Fibroblast of skin of abdomen (primary cell): Measurements from ENCODE around the gene ITGB7.

Experiments
- DNase-seq: peaks from one replicate; pipeline ENCODE4 v3.0.0-alpha.2; 2013

ITGB7 gene

DNA sequence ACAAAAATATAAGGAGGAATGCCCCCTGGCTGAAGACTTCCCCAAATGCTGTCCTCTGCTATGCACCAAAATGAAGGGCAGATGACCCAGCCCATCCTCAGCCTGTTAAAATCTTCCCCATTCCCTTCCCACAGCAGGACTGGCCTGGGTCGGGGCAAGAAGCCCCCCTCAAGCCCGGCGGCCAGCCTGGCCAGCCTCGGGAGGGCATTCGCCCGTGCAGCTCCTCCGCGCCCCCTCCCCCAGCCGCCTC, 24.5 kb upstream of the ITGB7 start:
- no peak for DNase-seq

DNA sequence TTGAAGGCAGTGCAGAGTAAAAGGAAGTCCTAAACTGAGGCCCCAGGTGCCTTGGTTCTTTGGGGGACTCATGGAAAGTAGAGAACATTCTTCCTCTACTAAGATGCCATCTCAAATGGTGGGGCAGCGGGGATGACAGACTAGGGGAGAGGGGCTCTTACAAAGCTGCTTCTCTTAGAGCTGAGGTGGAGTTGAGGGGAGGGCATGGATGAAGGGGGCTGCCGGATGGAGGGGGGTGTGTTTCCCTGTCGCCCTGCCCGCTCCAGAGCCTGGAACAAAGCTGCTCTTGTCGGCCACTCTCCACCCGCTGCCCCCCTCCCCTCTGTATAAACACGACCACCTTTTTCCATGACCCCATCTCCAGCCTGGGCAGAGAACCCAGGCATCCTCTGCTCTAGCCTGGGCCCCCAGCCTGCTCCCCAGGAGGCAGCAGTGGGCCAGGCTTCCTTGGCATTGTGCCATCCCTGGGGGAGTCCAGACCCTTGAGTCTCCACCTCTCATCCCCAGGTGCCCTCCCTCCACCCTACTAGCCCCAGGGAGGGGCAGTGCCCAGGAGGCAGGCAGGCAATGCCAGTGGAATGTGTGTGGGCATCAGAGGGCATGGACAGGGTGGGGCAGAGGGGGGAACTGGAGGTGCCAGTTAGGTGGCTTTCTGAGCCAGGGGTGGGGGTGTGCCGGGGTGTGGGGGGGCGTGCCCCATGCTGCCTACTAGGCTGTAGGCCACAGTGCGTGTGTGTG, 23.2 kb upstream of the ITGB7 start:
- DNase-seq = no peak

DNA sequence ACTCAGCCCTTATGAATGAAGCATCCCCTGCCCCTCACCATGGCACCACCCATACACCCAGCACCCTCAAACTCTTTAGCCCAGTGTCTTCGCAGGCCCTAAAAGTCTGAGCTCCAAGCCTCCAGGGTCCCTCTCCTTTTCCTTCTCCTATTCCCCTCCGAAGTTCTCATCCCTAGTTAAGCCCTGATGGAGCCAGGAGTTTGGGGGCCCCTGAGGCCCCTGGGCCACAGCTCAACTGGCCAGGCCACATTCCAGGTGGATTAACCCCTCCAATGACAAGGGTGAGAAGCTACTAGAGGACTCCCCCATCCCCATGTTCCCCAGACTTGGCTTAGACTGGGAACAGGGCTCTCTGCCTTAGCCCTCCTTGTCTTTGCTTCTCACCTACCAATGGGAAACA, 22.4 kb upstream of the ITGB7 start:
- no peak for DNase-seq

DNA sequence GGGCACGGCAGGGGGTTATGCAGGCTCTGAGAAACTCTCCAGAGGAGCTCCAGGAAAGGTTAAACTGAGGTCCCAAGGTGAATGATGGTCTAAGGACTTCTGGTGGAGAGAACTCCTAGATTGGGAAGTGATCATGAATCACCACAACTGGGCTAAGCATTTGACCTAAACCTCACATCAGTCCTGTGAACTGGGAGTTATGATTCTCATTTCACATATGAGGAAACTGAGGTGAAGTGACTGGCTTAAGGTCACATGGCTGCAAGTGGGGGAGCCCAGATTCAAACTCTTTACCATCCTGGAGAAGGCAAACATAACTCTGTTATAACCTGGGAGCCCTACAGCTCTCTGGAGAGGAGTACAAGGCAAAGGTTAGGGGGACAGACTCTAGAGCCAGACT, 20.8 kb upstream of the ITGB7 start:
- no peak for DNase-seq

DNA sequence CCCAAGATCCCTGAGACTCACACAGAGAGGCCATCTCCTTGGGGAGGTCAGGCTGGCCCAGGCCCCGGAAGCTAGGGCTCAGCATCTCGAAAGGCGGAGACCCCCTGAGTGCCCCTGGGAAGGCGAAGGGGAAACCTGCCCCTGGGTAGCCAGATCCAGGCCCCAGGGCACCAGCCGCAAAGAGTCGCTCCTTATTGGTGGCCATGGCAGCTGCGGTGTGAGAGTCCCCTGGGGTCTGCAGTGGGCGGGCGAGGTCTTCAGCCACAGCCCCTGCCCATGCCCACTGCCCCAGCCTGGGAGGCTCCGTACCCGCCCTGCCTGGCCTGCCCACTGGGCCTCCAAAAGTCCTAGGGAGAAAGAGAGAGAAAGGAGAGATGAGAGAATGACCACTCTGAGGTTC, 20.3 kb upstream of the ITGB7 start:
- no peak for DNase-seq

DNA sequence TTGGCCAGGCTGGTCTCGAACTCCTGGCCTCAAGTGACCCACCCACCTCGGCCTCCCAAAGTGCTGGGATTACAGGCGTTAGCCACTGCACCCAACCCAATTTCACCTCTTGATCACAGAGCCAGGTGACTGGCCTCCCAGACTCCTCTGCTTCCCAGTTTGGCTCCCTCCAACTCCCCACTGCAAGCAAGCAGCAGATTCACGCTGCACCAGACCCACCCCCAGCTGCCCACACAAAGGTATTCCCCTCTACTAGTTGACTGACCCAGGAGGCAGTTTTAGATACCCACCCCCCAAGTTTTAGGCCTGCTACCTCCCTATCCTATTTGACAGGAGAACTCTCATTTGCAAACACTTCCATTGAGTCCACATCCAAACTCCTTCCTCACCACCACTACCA, 19.8 kb upstream of the ITGB7 start:
- DNase-seq = no peak

DNA sequence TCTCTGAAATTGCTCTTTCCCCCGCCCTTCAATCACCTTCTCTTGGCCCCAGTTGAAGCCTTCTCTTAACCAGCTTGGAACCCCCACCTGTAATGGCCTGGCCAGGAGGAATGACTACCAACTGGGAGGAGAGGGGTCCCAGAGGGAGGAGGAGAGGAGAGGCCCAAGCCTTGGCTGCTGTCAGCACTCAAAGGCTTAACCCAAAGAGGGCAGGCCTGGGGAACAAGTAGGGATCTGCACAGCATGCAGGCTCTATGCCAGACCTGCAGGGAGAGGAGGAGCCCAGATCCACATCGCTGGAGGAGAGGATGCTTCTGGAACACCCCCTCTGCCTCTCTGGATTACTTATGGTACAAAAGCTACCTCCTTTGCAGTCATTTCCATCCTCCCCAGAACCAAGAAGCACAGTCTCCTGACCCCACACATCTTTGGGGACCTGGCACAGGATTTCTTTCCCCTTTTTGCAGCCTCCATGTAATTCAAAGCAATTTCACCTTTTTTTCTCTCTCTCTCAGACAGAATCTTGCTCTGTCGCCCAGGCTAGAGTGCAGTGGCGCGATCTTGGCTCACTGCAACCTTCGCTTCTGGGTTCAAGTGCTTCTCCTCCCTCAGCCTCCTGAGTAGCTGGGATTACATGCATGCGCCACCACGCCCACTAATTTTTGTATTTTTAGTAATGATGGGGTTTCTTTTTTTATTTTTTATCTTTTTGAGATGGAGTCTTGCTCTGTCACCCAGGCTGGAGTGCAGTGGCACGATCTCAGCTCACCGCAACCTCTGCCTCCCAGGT, 18.8 kb upstream of the ITGB7 start:
- DNase-seq = no peak

DNA sequence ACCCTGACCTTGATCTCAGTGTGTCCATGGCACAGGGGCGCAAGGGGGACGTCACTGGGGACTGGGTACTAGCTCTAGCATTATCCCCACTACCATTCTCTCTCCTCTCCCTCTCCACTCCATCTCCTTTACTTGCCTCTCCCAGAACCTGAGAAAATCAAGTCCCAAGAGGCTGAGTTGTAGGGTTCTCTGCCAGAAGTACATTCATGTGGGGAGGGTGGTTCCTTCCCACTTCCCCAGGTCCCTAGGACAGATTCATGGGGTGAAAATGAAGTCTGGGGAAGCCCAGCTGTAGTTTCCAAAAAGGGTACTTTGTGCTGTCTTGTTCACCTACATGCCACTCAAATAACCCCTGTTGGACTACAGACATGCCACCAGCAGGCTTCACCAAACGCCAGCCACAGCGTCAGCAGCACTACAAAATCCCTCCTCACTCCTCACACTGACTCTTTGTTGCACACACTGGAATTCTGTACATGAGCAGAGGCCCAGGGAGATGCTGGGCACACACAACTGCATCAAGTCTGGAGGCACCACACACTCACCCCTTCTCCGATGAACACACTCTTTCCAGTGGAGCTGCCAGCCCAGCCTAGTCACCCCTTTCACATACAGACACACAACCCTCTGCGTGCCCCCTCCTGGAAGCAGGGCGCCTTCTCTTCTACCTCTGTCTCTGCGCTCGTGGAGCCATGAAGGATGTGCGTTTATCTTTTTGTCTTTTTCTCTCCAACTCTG, 18.0 kb upstream of the ITGB7 start:
- DNase-seq = no peak

DNA sequence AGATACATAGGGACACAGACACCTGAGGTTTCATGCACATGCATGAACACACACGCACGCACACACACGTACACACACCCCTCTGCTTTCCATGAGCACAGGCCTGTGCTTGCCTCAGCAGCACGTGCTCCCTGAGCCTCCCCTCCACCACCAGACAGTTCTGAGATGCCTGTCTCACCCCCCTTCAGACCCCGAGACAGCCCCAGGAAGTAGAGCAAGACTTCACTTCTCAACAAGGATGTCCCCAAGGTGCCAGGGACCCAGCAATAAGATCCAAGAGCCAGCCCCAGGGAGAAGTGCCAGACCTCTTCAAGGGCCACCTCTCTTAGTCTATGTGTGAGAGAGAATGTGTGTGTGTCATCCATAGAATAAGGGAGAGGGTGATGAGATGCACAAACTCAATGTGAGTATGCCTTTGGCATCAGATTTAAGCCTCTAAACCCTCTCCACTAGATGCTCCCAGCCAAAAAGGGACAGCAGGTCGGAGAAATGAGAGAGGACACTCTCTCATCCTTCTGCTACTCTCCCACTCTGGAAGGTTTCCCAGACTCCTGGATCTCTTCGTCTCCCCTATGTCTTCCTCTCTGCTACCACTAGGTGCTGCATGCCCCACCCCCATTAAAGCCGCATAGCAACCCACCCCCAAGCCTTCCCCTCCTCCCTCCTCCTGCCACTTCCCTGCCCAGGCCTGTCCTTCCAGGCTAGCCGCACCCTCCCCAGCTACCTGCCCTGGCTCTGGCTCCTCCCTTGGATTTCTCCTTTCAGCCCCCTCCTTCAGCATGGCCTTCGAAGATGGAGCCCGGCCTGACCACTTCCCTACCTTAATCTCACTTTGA, 17.2 kb upstream of the ITGB7 start:
- peak; percentile 57 for DNase-seq

DNA sequence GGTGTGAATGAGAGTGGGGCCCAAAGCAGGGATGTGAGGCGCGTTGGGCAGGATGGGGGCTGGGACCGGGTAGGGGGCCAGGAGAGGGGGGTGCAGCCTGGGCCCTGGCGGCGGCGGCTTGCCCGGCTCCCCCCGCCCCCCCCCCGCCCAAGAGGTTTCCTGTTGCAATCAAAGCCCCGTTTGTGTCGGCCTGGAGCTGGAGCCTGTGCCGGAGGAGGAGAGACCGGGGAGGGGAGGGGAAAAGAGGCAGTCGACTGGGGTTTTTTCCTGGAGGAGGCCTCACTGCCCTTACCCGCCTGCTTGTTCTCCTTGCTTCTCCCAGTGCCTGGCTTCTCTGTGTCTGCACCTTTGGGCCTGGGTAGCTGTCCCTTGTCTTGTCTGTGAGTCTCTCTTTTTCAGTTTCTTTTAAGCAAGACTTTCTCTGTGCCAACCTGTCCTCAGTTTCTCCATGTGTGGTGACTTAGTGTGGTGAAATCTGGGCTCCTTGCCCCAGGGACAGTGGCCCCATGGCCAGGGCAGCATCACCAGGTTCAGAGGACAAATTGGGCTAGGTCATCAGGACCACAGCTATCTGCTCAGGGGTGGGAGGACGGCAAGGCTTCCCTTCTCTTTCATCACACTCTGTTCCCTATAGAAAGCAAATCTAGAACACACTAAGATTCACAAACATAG, 16.5 kb upstream of the ITGB7 start:
- DNase-seq = peak; percentile 84

DNA sequence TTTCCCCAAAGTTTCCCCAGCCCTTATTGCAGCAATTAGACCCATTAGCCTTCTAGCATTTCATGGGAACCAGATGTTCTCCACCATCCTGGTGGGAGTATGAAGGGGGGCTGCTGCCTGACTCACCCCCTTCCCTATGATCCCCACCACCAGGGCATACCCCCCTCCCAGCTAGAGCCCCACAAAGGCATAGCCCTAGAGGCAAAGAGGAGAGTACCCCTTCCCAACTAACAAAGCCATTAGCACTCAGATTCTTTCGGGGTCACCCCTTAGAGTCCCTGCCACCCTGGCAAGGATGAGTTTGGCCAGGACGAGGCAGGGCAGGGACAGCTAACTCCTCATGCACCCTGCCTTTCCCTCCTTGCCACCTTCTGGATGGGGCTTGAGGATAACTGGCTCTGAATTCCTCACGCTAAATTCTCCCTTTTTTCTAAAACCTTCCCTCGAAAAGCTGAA, 15.8 kb upstream of the ITGB7 start:
- no peak for DNase-seq

DNA sequence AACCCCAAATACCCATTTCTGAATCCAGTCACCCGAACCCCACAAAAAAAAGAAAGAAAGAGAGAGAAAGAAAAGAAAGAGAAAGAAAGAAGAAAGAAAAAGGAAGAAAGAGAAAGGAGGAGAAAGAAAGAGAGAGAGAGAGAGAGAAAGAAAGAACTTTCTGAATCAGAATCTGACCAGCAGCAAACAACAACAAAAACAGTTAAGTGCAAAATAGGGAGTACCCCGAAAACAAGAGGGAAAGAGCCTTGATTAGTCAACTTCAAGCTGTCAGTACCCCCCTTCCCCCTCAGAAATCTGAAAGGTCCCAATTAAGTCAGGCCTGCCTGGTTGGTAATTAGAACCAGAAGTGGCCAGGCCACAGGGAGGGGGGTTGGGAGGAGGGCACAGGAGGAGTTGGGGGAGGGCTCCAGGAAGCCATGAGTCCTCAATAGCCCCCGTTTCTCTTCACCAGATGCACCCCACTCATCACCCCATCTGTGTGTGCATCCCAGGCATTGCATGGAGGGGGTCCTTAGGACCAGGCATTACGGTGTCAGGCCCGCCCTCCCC, 15.2 kb upstream of the ITGB7 start:
- DNase-seq = peak; percentile 84

DNA sequence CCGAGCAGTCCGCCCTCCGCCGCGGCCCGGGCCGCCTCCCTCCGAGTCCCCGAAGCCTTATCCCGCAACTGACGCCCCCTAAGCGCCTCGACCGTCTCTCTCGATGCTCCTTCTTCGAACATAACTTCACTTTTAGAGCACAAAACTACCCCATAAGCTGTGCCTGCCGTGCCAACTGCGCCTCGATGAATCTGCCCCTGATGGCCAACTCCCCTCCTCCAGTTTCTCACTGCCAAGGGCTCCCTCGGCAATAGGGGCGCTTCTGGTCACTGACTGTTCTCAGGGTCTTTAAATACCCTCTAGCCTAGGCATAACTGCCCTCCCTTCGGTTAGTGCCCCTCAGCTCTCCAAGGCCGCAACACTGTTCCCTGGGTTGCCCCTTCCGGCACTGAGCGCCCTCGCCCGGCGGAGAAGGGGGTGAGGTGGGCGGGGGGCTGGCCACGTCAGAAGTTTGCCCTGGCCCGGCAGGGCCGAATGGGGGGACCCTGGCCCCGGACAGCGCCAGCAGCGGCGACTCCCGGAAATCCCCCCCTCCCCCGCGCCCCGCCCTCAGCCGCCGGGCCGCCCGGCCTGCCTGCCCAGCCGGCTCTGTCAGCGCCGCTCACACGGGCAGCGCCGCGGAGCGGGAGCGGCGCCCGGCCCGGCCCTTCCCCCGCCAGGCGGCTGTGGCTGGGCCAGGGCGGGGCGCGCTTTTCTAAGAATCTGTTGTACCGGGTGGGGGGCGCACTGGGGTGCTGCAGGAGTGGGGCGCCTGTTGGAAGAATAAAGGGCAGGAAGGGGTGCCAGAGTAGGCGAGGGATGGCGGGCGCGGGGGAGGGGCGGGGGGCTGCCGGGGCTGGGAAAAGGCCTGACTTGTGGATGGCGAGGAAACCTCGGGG, 14.4 kb upstream of the ITGB7 start:
- peak; percentile 68 for DNase-seq

DNA sequence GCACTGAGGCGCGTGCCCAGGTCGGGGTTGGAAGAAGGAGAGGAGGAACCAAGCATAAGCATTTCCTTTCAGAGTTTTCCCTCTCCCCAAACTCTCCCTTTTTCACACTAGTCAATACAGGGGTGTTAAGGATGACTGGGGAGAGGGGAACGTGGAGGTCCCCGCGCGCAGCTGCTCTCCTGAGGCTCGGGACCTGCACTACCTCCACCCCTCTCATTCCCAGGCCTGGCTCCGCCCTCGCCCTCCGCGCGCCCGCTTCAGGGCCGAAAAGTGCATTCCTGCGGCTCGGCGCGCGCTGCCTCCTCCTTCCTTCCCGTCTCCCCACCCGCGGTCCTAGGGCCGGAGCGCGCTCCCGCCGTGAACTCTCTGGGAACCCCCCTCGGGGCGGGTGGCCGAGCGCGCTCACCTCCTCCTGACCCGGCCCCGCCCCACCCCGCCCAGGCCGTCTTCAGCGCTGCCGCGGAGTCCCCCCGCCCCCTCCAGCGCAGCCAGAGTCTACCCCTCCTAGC, 13.7 kb upstream of the ITGB7 start:
- DNase-seq = peak; percentile 96

DNA sequence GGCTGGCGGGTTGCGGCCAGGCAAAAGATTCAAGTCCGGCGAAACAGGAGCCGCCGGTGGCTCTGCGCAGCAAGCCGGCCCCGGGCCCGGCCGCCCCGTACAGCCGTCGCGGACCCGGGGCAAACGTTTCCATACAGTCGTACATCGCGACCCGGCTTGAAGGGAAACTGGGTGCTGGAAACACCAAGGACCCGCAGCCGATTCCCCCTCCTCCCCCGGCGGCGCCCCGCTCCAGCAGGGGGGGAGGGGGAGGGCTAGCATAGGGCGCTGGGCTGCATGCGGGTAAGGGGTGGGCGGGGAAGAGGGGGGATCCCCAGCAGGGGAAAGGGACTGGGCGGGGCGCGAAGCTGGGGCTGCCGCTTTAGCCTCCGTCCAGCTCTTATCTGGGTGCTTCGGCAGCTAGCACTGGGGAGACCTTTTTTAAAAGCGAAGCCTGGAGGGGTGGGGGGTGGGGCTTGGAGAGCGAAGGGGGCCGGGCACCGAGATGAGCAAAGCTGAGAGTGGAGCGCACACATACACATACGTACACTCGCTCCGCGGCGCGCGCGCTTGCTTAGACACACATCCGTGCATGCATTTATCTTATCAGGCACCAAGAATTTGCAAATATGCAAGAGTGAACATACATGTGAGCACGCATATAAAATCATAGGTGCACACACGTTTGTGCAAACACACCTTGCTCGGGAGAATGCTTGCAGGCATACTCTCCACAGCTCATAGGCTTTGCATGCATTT, 13.1 kb upstream of the ITGB7 start:
- peak; percentile 77 for DNase-seq

DNA sequence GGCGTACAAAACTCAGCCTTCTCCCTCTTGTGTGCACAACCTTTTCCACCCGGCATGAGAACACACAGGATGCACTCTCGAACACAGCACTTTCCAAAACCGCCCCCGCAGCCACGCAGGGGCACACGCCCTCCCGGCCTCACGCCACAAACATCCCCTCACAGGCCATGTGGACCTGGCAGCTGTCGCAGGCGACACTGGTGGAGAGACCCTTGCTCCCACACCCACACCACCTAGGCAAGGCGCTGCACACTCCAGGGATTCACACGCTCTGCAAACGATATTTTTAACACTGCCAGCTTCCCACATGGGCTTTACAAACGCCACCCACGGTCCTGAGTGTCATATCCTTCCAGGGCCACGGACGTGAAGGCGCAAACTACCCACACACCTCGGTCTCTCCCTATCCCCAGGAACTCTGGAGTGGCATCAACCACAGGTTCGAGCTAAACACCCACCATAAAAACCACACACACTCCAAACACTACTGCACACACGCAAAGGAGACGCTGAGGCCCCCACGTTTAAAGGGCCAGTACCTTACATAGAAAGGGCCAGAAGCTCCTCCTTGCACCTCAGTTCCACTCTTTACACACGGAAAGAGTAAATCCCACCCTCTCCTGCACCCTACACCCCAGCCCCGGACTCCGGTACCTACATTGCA, 12.4 kb upstream of the ITGB7 start:
- no peak for DNase-seq

DNA sequence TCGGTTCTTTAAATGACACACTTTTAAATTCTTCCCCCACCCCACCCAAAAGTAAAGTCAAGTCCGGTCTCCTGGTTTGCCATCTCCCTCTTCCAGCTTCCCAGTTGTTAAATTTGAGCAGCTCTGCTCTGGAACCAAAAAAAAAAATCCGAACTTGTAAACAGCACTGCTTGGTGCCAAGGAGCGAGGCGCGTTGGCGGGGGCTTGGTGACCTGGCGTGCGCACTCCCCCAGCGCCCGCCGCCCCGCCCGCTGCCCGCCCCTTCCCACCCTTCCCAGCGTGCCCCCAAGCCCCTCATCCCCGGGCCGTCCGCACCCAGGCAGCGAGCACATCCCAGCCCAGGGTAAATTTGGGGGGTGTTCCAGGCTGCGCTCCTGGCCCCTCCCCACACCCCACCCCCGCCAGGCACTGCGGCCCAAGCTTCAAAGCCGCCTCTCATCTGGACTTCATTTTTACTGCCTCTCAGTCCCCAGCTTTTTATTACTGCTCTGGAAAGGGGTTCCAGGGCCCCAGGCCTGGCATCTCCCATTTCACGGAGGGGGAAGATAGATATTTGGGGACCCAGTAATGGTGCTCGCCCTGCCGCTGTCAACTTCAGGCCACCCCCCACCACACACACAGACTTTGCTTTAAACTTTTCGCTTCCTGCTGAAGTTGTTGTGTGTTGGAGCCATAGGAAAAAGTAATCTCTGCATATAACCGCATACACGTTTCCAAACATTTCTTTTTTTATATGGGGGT, 11.7 kb upstream of the ITGB7 start:
- DNase-seq = no peak

DNA sequence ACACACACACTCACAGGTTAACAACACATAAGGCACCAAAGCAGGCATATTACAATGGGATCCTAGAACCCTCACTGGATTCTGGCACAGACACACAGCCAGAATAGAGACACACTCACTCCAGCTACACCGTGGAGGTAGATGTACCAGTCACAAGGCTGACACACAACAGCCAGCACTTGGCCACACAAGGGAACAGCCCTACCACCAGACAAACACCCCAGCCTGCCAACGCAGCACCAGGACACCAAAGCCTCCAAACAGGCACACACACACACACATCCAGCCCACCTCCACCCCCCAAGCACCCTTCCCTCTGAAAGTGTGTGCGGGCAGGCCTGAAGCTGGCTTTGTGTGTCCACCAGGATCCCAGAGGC, 10.9 kb upstream of the ITGB7 start:
- DNase-seq = no peak
